Mucosa of rectum (tissue), 2 donors: ENCODE data around the gene CYP4F22.

Experiments
- H3K27ac ChIP-seq, 2 donors: one replicate each; pipeline ENCODE4 v1.7.0; 2013; ENCODE audit warnings: inconsistent platforms in 2 of 2, low read depth in 2 of 2, low read length in 2 of 2
- H3K27me3 ChIP-seq, 2 donors: one replicate each; pipeline ENCODE4 v1.7.0; 2013; ENCODE audit warnings: low read length in 2 of 2; ENCODE audit not compliant: control insufficient read depth in 2 of 2, insufficient read depth in 2 of 2
- H3K36me3 ChIP-seq, 2 donors: one replicate each; pipeline ENCODE4 v1.7.0; 2013; ENCODE audit warnings: low read length in 2 of 2; ENCODE audit not compliant: control insufficient read depth in 2 of 2, insufficient read depth in 2 of 2
- H3K4me1 ChIP-seq, 2 donors: one replicate each; pipeline ENCODE4 v1.7.0; 2013; ENCODE audit warnings: low read length in 2 of 2, mild to moderate bottlenecking in 1 of 2; ENCODE audit not compliant: control insufficient read depth in 2 of 2, insufficient read depth in 2 of 2
- H3K4me3 ChIP-seq, 2 donors: one replicate each; pipeline ENCODE4 v1.7.0; 2013; ENCODE audit warnings: low read length in 2 of 2
- H3K9ac ChIP-seq, 2 donors: one replicate each; pipeline ENCODE4 v1.7.0; 2013; ENCODE audit warnings: low read length in 2 of 2, low read depth in 1 of 2, mild to moderate bottlenecking in 1 of 2
- H3K9me3 ChIP-seq, 2 donors: one replicate each; pipeline ENCODE4 v1.7.0; 2013; ENCODE audit warnings: low read length in 2 of 2; ENCODE audit not compliant: control insufficient read depth in 2 of 2
- donor health status: healthy.
- donor health status: Normal muscosa, but diverticular disease.

The CYP4F22 gene

GRCh38 chr19:15534957-15535864 is 26.9 kb downstream of the CYP4F22 start:
- Histone ChIP-seq H3K27ac (no peak overlapping the region), H3K4me1 (no peaks in the 10 kb centered on the region), H3K4me3 (no peak overlapping the region), H3K27me3 (peaks cover 3 to 5% of the 10 kb centered on the region in 2 donors), H3K9me3 (no peaks in the 10 kb centered on the region), H3K9ac (no peak overlapping the region), H3K36me3 (no peaks in the 10 kb centered on the region)

DNA sequence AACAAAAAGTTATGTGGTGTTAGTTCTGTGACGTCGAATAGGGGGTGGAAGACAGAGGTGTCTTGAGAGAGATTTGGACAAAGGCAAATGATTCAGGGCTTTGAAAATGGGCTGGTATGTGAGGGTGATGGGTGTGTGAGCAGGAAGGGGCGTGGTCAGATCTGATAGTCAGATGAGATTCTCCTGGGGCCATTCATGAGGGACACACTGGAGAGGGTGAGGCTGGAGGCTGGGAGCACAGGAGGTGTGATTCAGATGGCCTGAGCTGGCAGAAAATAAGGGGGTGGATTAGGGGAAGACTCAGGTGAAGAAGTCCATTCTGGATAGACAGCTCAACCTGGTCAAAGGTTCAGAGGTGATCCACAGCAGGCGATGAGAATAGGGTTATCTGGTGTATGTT is 28.0 kb downstream of the CYP4F22 start:
- no peak overlapping the region for H3K27ac ChIP-seq
- H3K4me1 ChIP-seq: no peaks in the 10 kb centered on the region
- no peak overlapping the region for H3K9ac ChIP-seq
- H3K4me3 ChIP-seq: no peak overlapping the region
- no peaks in the 10 kb centered on the region for H3K9me3 ChIP-seq
- H3K36me3 ChIP-seq: no peaks in the 10 kb centered on the region
- H3K27me3 ChIP-seq: peaks cover 3 to 5% of the 10 kb centered on the region in 2 donors

DNA sequence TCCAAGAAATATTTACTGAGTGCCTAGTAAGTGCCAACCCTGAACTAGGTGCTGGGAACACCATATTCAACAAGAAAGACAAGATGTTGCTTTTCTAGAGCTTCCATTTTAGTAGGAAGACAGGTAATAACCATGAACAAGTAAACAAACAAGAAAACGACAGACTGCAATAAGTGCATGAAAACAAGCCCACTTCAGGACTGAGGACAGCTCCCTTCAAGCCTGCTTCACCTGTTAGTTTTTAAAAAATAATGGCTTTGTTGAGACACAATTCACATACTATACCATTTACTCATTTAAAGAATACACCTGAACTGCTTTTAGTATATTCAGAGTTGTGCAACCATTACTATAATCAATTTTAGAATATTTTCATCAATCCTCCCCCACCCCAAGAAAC is 30.4 kb downstream of the CYP4F22 start:
- peaks cover 3 to 5% of the 10 kb centered on the region in 2 donors for H3K27me3 ChIP-seq
- no peak overlapping the region for H3K9ac ChIP-seq
- no peak overlapping the region for H3K27ac ChIP-seq
- no peaks in the 10 kb centered on the region for H3K4me1 ChIP-seq
- H3K36me3 ChIP-seq: no peaks in the 10 kb centered on the region
- H3K4me3 ChIP-seq: no peak overlapping the region
- no peaks in the 10 kb centered on the region for H3K9me3 ChIP-seq

DNA sequence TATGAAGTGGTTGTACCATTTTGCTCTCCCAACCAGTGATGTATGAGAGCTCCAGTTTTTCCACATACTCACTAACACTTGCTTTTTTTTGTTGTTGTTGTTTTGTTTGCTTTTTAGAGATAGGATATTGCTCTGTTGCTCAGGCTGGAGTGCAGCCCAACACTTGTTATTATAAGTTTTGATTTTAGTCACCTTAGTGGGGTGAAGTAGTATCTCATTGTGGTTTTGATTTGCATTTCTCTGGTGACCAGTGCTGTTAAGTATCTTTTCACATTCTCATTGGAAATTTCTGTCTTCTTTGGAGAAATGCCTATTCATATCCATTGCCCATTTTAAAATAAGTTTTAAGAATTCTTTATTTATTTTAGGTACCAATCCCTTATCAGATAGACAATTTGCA is 31.3 kb downstream of the CYP4F22 start:
- Histone ChIP-seq H3K27ac (no peak overlapping the region), H3K4me1 (no peaks in the 10 kb centered on the region), H3K9me3 (no peaks in the 10 kb centered on the region), H3K36me3 (no peaks in the 10 kb centered on the region), H3K9ac (no peak overlapping the region), H3K27me3 (peaks cover 3 to 5% of the 10 kb centered on the region in 2 donors), H3K4me3 (no peak overlapping the region)

DNA sequence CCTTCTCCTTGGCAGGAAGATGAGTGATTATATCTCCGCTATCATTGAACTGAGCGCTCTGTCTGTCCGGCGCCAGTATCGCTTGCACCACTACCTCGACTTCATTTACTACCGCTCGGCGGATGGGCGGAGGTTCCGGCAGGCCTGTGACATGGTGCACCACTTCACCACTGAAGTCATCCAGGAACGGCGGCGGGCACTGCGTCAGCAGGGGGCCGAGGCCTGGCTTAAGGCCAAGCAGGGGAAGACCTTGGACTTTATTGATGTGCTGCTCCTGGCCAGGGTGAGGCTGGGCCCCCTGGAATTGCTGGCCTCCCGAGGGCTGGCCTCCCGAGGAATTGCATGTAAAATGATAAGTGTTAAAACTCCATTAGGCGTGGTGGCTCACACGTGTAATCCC is 32.1 kb downstream of the CYP4F22 start:
- no peaks in the 10 kb centered on the region for H3K9me3 ChIP-seq
- H3K4me3 ChIP-seq: no peak overlapping the region
- no peak overlapping the region for H3K27ac ChIP-seq
- no peaks in the 10 kb centered on the region for H3K36me3 ChIP-seq
- H3K4me1 ChIP-seq: no peaks in the 10 kb centered on the region
- peaks cover 0 to 2% of the 10 kb centered on the region in 2 donors for H3K27me3 ChIP-seq
- no peak overlapping the region for H3K9ac ChIP-seq

DNA sequence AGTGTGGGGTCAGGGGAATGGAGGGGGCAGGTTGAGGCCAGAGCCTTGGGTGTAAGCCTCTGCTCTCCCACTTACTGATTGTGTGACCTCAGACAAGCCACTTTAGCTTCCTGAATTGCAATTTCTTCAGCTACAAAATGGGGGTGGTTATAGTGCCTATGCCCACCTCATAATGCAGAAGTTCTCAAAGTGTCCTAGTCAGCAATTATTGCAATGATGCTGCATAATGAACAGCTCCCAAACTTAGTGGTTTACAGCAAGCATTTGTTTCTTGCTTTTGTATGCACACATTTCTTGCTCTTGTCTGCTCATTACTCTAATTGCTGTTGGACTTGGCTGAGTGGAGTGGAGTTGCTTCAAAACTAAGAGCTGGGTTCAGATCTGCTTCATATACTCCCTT is 36.0 kb downstream of the CYP4F22 start:
- Histone ChIP-seq H3K9ac (no peak overlapping the region), H3K27ac (no peak overlapping the region), H3K36me3 (no peaks in the 10 kb centered on the region), H3K27me3 (no peaks in the 10 kb centered on the region), H3K4me1 (no peaks in the 10 kb centered on the region), H3K9me3 (no peaks in the 10 kb centered on the region), H3K4me3 (no peak overlapping the region)

GRCh38 chr19:15544970-15545369 is 36.6 kb downstream of the CYP4F22 start:
- Histone ChIP-seq H3K9me3 (no peaks in the 10 kb centered on the region), H3K27ac (no peak overlapping the region), H3K4me3 (no peak overlapping the region), H3K9ac (no peak overlapping the region), H3K36me3 (no peaks in the 10 kb centered on the region), H3K27me3 (no peaks in the 10 kb centered on the region), H3K4me1 (no peaks in the 10 kb centered on the region)

DNA sequence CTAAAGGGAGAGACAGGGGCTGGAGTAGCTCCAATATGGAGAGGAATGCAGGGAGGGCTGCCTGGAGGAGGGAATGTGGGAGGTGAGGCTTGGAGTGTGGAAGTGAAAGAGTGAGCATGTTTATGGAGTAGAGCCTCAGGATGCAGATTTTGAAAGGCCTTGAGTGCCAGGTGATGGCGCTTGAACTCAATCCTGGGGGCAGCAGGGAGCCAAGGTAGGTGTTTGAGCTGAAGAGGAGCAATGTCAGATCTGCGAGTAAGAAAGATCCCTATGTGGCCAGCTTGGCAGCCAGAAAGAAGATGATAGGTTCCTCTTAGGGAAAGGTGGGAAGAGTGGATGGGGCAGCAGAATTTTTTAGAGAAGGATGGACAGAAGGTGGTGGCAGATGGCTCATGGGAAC is 40.3 kb downstream of the CYP4F22 start:
- H3K27me3 ChIP-seq: peaks cover 7 to 9% of the 10 kb centered on the region in 2 donors
- H3K4me3 ChIP-seq: no peak overlapping the region
- H3K36me3 ChIP-seq: no peaks in the 10 kb centered on the region
- no peak overlapping the region for H3K9ac ChIP-seq
- H3K9me3 ChIP-seq: no peaks in the 10 kb centered on the region
- H3K4me1 ChIP-seq: peaks cover 0 to 4% of the 10 kb centered on the region in 2 donors
- no peak overlapping the region for H3K27ac ChIP-seq

DNA sequence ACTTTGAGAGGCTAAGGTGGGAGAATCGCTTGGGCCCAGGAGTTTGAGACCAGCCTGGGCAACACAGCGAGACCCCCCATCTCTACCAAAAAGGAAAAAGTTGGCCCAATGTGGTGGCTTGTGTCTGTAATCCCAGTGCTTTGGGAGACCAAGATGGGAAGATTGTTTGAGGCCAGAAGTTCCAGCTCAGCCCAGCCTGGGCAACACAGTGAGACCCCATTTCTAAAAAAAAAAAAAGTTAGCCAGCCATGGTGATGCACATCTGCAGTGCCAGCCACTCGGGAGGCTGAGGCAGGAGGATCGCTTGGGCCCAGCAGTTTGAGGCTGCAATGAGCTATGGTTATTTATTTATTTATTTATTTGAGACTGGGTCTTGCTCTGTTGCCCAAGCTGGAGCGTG is 41.3 kb downstream of the CYP4F22 start:
- Histone ChIP-seq H3K27me3 (peaks cover 7 to 13% of the 10 kb centered on the region in 2 donors), H3K4me1 (peaks cover 0 to 4% of the 10 kb centered on the region in 2 donors), H3K4me3 (no peak overlapping the region), H3K36me3 (no peaks in the 10 kb centered on the region), H3K27ac (no peak overlapping the region), H3K9me3 (no peaks in the 10 kb centered on the region), H3K9ac (no peak overlapping the region)

DNA sequence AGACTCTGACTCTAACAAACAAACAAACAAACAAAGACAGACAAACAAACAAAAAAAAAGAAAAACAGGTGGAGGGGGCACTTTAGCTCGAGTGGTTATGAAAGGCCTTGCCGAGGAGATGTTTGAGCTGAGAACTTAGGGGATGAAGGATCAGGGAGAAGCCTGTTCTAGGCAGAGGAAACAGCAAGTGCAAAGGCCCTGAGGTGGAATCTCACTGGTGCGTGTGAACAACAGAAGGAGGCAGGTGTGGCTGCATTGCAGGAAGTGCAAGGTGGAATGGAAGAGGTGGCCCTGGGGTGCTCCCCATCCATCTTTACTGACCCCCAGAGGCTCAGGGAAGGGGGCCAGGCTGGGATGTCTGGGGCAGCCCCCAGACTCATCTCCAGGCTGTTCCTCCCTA is 41.9 kb downstream of the CYP4F22 start:
- Histone ChIP-seq H3K36me3 (no peaks in the 10 kb centered on the region), H3K9ac (no peak overlapping the region), H3K9me3 (no peaks in the 10 kb centered on the region), H3K4me1 (peaks cover 0 to 4% of the 10 kb centered on the region in 2 donors), H3K27ac (no peak overlapping the region), H3K27me3 (peaks cover 9 to 13% of the 10 kb centered on the region in 2 donors), H3K4me3 (no peak overlapping the region)
